ENCODE measurements around the gene FKBP1B. TPM values are rescaled to one million over a fixed set of nuclear protein-coding genes. Genes with fewer than 3 reads are reported as not detected.
"Not testable (repeated sequence)": the region's sequence is repeated elsewhere in the genome, so short reads cannot be mapped to it uniquely, and the experiment has no call there.

The FKBP1B gene
- polyA plus RNA-seq, 3 donors from 2014 or later = 5.3 to 8.6 (median 7.8) TPM

- peaks cover 3 to 11% (median 4%) of the 10 kb centered on the region in 3 donors for H3K36me3 Mint-ChIP-seq
- H3K9me3 Mint-ChIP-seq = no peaks in the 10 kb centered on the region
- H3K4me1 Mint-ChIP-seq = peaks cover 17 to 23% of the 10 kb centered on the region in 2 donors
Observed at GRCh38 chr2:24084386-24085199, 35.1 kb downstream of the FKBP1B start, which contains the start of gene TP53I3. Gene TP53I3 (minus strand): TSS chr2:24084834. CDS start chr2:24084326, 508 bp downstream.

GRCh38 chr2:24085200-24085489, 35.6 kb downstream of the FKBP1B start:
- Mint-ChIP-seq H3K36me3 (peaks cover 3 to 11% (median 4%) of the 10 kb centered on the region in 3 donors), H3K9me3 (no peaks in the 10 kb centered on the region), H3K27ac (peak overlapping the region in 1 of 6 donors; percentile 35), H3K27me3 (ENCODE audit: low read depth in 3 of 3) (peaks cover 0 to 3% (median 2%) of the 10 kb centered on the region in 3 donors), H3K4me1 (peaks cover 17 to 23% of the 10 kb centered on the region in 2 donors), H3K4me3 (peak overlapping the region; percentile 78 to 89 (median 83))
- no peak for DNase-seq

More at GRCh38 chr2:24084386-24085199, 35.1 kb downstream of the FKBP1B start, which contains the start of gene TP53I3:
- Mint-ChIP-seq H3K4me3 (peak within 1 kb of the TSS; percentile 78 to 89 (median 83)), H3K27ac (peak within 1 kb of the TSS in 5 of 6 donors; percentile 61 to 80 (median 75)), H3K27me3 (ENCODE audit: low read depth in 3 of 3) (peaks cover 0 to 2% (median 1%) of the 10 kb centered on the region in 3 donors)
- DNase-seq = peak; percentile 80 to 81 (median 80)

GRCh38 chr2:24086241-24086640, 36.7 kb downstream of the FKBP1B start:
- Mint-ChIP-seq H3K9me3 (no peaks in the 10 kb centered on the region), H3K27me3 (ENCODE audit: low read depth in 3 of 3) (peaks cover 0 to 3% (median 2%) of the 10 kb centered on the region in 3 donors), H3K4me1 (peaks cover 17 to 23% of the 10 kb centered on the region in 2 donors), H3K4me3 (peak overlapping the region in 1 of 5 donors; percentile 10), H3K36me3 (peaks cover 3 to 11% (median 4%) of the 10 kb centered on the region in 3 donors), H3K27ac (no peak overlapping the region)
- no peak for DNase-seq

- no peak overlapping the region for H3K4me3 Mint-ChIP-seq
Observed at GRCh38 chr2:24087032-24087431, 37.5 kb downstream of the FKBP1B start.

GRCh38 chr2:24088821-24089359, 39.3 kb downstream of the FKBP1B start:
- H3K9me3 Mint-ChIP-seq = no peaks in the 10 kb centered on the region
- peaks cover 12 to 16% of the 10 kb centered on the region in 2 donors for H3K4me1 Mint-ChIP-seq
- no peak overlapping the region for H3K4me3 Mint-ChIP-seq
- no peak overlapping the region for H3K27ac Mint-ChIP-seq
- peaks cover 4 to 14% (median 8%) of the 10 kb centered on the region in 3 donors for H3K36me3 Mint-ChIP-seq
- no peak for DNase-seq
- H3K27me3 Mint-ChIP-seq (ENCODE audit: low read depth in 3 of 3) = peaks cover 0 to 3% (median 0%) of the 10 kb centered on the region in 3 donors

More at GRCh38 chr2:24087032-24087431, 37.5 kb downstream of the FKBP1B start:
- Mint-ChIP-seq H3K4me1 (peaks cover 17 to 23% of the 10 kb centered on the region in 2 donors), H3K36me3 (peaks cover 3 to 11% (median 4%) of the 10 kb centered on the region in 3 donors), H3K27me3 (ENCODE audit: low read depth in 3 of 3) (peaks cover 0 to 3% (median 0%) of the 10 kb centered on the region in 3 donors), H3K9me3 (no peaks in the 10 kb centered on the region), H3K27ac (no peak overlapping the region)
- DNase-seq = no peak

- not testable (repeated sequence) for H3K27ac Mint-ChIP-seq; H3K4me1 Mint-ChIP-seq; H3K9me3 Mint-ChIP-seq; H3K4me3 Mint-ChIP-seq; DNase-seq; H3K27me3 Mint-ChIP-seq (ENCODE audit: low read depth in 3 of 3)
- peaks cover 8 to 39% (median 31%) of the 10 kb centered on the region in 3 donors for H3K36me3 Mint-ChIP-seq
Observed at GRCh38 chr2:24093270-24093669, 43.7 kb downstream of the FKBP1B start.

- H3K36me3 Mint-ChIP-seq = peaks cover 8 to 44% (median 42%) of the 10 kb centered on the region in 3 donors
- not testable (repeated sequence) for H3K27ac Mint-ChIP-seq; H3K9me3 Mint-ChIP-seq; DNase-seq; H3K27me3 Mint-ChIP-seq (ENCODE audit: low read depth in 3 of 3); H3K4me1 Mint-ChIP-seq; H3K4me3 Mint-ChIP-seq
Observed at GRCh38 chr2:24095171-24095677, 45.7 kb downstream of the FKBP1B start.

GRCh38 chr2:24100732-24101131, 51.2 kb downstream of the FKBP1B start:
- peaks cover 19 to 65% (median 58%) of the 10 kb centered on the region in 3 donors for H3K36me3 Mint-ChIP-seq
- DNase-seq; H3K27me3 Mint-ChIP-seq (ENCODE audit: low read depth in 3 of 3); H3K9me3 Mint-ChIP-seq; H3K27ac Mint-ChIP-seq; H3K4me3 Mint-ChIP-seq; H3K4me1 Mint-ChIP-seq: not testable (repeated sequence)

- DNase-seq = no peak
- no peak overlapping the region for H3K27ac Mint-ChIP-seq
- peaks cover 3 to 14% (median 5%) of the 10 kb centered on the region in 6 donors for H3K9me3 Mint-ChIP-seq
- peaks cover 15 to 53% (median 52%) of the 10 kb centered on the region in 3 donors for H3K36me3 Mint-ChIP-seq
- H3K4me1 Mint-ChIP-seq = no peaks in the 10 kb centered on the region
- no peak overlapping the region for H3K4me3 Mint-ChIP-seq
- H3K27me3 Mint-ChIP-seq (ENCODE audit: low read depth in 3 of 3) = peaks cover 0 to 4% (median 2%) of the 10 kb centered on the region in 3 donors
Observed at GRCh38 chr2:24101992-24102391, 52.5 kb downstream of the FKBP1B start.

GRCh38 chr2:24102677-24103076, 53.1 kb downstream of the FKBP1B start:
- Mint-ChIP-seq H3K4me3 (no peak overlapping the region), H3K27ac (no peak overlapping the region), H3K36me3 (peaks cover 15 to 53% (median 47%) of the 10 kb centered on the region in 3 donors), H3K27me3 (ENCODE audit: low read depth in 3 of 3) (peaks cover 0 to 2% (median 2%) of the 10 kb centered on the region in 3 donors), H3K4me1 (no peaks in the 10 kb centered on the region), H3K9me3 (peaks cover 4 to 15% (median 6%) of the 10 kb centered on the region in 6 donors)
- DNase-seq = no peak

GRCh38 chr2:24104110-24104650, 54.6 kb downstream of the FKBP1B start:
- Mint-ChIP-seq H3K27ac (no peak overlapping the region), H3K27me3 (ENCODE audit: low read depth in 3 of 3) (peaks cover 0 to 2% (median 0%) of the 10 kb centered on the region in 3 donors), H3K4me3 (no peak overlapping the region), H3K9me3 (peaks cover 4 to 13% (median 6%) of the 10 kb centered on the region in 6 donors), H3K36me3 (peaks cover 15 to 39% (median 34%) of the 10 kb centered on the region in 3 donors), H3K4me1 (no peaks in the 10 kb centered on the region)
- DNase-seq = no peak

- Mint-ChIP-seq H3K9me3 (peaks cover 0 to 13% (median 7%) of the 10 kb centered on the region in 6 donors), H3K27me3 (ENCODE audit: low read depth in 3 of 3) (peaks cover 0 to 2% (median 0%) of the 10 kb centered on the region in 3 donors), H3K4me3 (no peak overlapping the region), H3K36me3 (peaks cover 15 to 36% (median 32%) of the 10 kb centered on the region in 3 donors), H3K4me1 (no peaks in the 10 kb centered on the region), H3K27ac (no peak overlapping the region)
- DNase-seq = no peak
Observed at GRCh38 chr2:24104906-24105305, 55.4 kb downstream of the FKBP1B start.

- H3K9me3 Mint-ChIP-seq = peaks cover 0 to 13% (median 5%) of the 10 kb centered on the region in 6 donors
- H3K4me1 Mint-ChIP-seq = no peaks in the 10 kb centered on the region
- no peak overlapping the region for H3K27ac Mint-ChIP-seq
- peaks cover 15 to 29% (median 23%) of the 10 kb centered on the region in 3 donors for H3K36me3 Mint-ChIP-seq
- no peak for DNase-seq
- no peak overlapping the region for H3K4me3 Mint-ChIP-seq
- peaks cover 0 to 2% (median 0%) of the 10 kb centered on the region in 3 donors for H3K27me3 Mint-ChIP-seq (ENCODE audit: low read depth in 3 of 3)
Observed at GRCh38 chr2:24105816-24106215, 56.3 kb downstream of the FKBP1B start.
